GM19240 (cell line): ENCODE measurements around the gene ZNF487.
"Not testable (repeated sequence)": the region's sequence is repeated elsewhere in the genome, so short reads cannot be mapped to it uniquely, and the experiment has no call there.

Experiments
- DNase-seq: peaks from one replicate; pipeline ENCODE4 v3.0.0; 2011; ENCODE audit warnings: low spot score; ENCODE audit not compliant: insufficient read length

Gene ZNF487

DNA sequence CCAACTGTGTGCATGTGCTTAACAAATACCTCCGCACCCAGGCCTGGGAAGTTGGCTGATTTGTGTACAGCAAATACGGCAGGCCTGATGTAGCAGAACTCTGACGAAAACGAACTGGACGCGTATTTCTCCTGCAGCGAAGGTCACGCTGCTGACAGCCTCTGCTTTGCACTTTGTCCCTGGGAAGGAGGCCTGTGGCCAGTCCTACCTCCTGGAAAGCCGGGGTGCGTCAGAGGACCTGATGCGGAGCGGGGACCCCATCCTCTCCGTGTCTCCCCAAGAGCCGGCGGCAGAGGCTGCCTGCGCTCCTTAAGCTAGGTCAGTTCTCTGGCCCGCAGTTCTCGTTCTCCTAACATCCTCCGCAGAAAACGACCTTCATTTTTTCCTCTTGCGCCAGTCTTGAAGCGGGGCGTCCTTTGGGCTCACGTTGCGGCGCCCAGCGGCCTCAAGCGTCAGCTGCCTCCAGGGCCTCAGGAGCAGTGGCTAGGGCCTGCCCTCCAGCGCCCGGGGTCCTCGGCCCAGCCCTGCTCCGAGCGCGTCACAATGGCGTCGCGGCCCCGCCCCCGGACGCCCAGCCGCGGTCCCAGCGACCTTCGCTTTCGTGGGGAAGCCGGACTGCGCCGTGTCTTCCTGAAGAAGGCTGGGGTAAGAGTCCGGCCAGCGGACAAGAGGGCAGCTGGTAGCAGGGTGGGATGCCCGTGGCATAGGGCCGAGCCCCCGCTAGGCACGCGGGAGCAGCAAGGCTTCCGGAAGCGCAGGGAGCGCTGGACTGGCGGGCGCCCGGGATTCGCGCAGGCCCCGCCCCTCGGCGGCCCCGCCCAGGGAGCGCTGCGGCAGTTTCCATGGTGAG is at the start of gene ZNF487:
TSS of gene ZNF487 (plus strand) at position 821 of the 850 bp plus-strand sequence. CDS start 38,703 bp downstream, outside the sequence.
- peak; percentile 91 for DNase-seq

DNA sequence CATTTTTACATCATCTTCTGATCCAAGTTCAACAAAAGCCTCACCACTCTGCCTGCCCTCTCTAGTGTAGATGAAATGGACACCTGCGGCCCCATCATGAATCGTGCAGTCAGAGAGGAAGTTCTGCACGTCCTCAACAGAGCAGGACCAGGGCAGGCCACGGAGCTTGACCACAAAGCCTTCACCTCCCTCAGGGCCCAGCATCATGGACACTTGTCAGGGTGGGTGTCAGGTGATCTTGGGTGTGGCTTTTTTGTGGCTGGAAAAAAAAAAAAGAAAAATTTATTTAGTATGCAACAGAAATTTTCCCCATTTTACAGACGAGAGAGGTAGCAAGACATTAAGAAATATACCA is 49.3 kb upstream of the ZNF487 start:
- no peak for DNase-seq

DNA sequence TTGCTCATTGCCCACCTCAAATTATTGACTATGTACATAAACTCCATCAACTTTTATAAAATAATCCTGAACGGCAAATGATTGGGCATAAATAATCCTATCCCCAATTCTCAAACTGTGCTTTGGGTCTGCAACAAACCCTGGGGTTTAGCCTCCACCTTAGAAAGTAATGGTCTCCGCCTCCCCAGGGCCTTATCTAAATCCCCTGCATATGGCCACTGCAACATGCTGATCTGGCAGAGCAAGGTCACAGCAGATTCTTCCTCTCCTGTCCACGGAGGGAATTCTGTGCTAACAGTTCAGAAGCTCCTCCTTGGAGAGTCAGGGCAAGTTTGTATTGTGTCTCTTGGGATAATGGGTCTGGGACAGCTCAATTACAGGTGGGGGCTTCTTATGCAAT is 47.0 kb upstream of the ZNF487 start:
- no peak for DNase-seq

DNA sequence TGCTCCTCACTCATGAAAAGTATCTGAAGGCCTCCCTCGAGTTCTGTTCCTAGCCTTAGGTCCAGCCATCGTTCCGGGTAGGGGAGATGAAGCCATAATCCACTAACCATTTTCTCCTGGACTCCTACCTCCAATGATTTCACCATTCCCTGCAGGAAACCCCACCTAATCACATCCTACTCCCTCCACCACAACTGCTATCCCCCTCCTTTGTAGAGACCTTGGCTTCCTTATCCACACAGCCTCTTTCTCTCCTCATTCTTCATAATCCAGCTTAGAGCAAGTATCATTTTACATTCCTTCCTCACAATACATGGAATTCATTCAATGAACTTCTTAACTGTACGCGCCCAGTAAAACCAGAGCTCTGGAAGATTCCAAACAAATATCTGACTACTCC is 46.6 kb upstream of the ZNF487 start:
- DNase-seq: no peak

DNA sequence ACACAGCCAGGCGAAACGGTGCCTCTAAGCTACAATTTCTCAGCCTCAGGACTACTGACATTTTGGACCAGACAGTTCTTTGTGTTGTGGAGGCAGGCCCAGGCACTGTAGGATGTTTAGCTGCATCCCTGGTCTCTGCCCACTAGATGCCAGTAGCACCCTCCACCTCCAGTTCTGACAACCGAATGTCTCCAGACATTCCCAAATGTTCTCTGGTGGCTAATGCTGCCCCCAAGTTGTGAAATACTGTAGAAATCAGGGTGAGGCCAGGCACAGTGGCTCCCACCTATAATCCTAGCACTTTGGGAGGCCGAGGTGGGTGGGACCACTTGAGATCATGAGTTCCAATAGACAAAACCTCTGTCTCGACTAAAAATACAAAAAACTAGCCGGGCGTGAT is 46.2 kb upstream of the ZNF487 start:
- DNase-seq: no peak

DNA sequence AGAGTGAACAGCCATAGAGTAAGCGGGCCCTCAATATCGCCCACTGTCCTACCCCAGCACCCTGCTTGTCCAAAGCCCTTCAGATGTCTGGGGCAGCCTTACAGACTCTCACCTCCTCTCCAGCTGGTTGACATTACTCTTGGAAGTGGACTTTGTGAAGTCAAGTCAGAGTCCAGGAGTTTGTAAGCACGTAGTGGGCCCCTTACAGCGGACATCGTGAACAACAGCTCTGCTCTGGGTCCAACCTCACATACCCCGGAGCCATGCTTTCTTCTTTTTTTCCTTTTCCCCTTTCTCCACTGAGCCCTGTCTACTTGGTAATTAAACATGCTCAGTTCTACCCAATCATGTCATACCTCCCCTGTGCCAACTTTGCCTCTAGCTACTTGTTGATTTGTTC is 45.4 kb upstream of the ZNF487 start:
- no peak for DNase-seq

DNA sequence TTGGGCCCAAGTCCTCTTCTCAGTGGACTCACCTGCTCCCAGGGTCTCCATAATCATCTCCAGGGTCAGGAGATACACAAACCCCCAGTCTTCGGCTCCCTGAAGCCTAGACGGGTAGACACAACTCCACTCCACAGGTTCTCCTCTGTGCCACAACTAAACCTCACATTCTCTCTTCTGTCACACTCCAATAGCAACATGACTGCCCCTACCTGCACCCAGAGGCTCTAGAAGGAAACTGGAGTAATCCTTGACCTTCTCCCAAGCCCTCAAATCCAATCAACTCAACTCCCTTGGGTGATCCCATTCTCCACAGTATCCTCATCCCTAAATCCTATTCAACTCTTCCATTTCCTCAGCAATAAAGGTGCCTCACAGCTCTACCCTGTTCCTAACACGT is 44.2 kb upstream of the ZNF487 start:
- no peak for DNase-seq

DNA sequence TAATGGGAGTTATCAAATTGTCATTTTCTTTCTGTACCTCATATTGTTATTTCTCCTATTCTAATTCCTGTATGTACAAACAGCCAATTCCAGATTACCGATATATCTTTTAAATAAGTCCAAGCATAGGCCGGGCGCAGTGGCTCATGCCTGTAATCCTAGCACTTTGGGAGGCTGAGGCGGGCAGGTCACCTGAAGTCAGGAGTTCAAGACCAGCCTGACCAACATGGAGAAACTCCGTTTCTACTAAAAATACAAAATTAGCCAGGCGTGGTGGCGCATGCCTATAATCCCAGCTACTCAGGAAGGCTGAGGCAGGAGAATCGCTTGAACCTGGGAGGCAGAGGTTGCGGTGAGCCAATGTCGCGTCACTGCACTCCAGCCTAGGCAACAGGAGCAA is 43.7 kb upstream of the ZNF487 start:
- not testable (repeated sequence) for DNase-seq

DNA sequence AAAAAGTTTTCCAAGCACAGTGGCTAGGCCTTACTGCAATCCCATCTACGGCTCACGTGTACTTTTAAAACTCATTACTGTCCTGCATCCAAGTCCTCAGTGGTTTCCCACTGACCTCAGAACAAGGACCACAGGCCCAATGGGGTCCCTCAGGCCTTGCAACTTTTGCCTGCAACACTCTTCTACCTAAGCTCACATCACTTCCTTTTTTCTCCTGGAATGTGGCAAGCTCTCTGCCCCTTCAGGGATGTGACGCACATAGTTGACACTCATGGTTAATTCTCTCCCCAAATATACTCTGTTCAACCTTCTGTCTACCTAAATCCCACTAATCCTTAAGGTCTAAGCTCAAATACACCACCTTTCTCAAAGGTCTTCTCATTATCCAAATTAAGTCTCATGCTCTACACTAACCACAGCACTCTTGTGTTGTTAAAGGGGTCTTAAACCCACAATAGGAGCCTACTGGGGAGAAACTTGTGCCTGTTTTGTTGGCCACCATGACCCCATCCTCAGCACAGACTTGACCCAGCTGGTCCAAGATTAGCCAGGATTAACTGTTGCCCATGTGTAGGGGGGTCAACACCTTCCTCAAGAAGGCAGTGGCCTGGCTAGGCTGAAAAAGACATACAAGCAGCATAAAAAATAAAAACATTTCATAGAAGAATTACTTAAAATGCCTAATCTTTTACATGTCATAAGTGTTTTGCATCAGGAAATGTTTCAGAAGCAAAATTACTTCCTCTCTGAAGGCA is 43.1 kb upstream of the ZNF487 start:
- no peak for DNase-seq

DNA sequence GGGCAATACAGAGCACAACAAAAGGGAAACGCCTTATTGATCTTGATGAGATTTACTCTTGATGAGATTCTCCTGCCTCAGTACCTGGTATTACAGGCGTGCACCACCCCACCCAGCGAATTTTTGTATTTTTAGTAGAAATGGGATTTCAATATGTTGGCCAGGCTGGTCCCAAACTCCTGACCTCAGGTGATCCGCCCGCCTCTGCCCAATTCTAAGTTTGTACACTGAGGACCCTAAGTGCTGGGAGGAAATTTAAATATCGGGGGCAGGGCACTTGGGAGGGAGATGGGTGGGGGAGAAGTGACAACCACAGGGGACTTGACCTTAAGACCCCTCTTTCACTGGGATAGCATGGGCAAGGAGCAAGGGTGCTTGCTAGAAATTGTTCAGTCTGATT is 42.0 kb upstream of the ZNF487 start:
- DNase-seq: no peak

DNA sequence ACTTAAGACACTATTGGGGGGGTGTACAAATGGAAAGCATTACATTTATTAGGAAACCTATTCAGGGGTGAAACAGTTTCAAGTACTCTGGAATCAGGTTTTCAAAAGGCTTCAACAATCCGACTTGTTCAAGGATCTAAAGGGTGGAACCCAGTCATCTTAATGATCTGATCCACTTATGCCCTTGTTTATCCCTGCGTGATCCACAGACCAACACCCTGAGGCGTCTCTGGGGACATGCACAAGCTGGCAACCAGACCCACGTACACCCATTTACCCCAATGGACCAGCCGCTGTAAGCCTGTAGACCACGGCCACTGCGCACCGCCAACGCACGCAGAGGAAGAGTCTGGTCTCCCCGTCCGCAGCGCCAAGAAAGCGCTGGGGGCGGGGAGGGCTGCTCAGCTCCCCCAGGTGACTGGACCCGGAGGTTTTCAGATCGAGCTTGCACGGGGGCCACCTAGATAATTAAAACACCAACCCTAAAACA is 41.3 kb upstream of the ZNF487 start:
- no peak for DNase-seq

DNA sequence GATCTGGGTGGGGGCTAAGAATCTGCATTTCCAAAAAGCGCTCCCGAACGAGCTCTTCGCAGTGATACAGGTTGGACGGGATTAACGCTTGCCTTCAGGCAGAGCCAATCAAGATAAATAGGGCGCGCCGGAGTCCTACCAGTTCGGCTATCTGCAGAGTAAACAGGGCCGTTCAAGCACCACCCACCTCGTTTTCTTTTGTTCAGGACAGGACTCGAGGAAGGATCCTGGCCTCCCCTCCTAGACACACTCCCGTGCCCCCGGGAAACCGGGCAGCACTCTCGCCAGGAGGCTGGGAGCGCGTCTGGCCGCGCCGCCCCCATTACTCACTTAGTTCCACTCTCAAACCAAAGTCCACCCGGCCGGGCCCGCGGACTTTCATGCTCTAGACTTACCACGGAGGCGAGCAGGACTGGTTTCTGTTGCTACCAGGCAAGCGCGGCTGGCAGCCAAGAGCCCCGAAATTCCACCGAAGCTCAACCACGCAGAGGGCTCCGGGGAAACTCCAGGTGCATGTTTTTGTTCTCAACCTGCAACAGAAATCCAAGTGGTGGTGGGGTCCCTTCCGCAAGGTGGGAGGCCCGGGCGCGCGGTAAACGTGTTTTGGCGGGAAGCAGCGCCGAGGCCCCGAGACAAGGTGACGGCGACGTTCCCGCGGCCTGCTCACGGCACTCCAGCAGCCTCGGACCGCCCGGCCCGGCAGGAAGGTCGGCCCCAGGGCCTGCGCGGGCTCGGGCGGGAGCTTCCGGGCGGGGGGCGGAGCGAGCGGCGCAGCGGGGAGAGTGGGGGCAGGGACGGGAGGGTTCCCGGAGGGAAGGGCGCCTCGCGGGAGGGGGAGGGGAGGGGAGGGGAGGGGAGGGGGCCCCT is 40.6 kb upstream of the ZNF487 start:
- DNase-seq: peak; percentile 59

DNA sequence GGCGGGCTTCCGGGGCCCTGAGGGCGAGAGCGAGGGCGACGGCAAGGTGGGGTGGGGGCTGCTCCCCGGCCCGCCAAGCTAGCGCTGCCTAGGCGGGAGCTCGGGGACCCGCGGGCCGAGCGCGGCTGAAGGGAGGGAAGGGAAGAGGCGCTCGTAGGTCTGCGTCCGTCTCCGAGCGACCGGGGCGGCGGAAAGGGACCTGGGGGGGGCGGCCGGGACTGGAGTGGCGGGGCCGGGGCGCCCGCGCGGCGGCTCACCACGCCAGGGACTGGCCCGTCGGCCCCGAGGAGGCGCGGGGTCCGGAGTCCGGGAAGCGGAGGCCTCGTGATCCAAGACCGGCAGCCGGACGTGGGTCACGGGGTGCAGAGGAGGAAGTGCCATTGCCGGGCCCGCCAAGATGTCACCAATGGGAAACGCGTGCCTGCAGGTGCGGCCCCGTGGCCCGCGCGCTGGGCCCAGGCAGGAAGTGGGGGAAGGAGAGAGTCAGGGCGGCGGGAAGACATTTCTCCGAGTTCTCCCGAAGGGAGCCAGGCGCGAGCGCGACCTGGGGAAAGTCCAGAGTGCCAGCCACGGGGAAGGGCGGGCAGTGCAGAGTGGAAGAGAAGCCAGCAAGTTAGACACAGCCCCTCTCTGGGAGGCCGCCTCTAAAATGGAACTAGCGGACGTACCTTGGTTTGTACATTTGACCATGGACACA is 39.8 kb upstream of the ZNF487 start:
- DNase-seq: peak; percentile 66

DNA sequence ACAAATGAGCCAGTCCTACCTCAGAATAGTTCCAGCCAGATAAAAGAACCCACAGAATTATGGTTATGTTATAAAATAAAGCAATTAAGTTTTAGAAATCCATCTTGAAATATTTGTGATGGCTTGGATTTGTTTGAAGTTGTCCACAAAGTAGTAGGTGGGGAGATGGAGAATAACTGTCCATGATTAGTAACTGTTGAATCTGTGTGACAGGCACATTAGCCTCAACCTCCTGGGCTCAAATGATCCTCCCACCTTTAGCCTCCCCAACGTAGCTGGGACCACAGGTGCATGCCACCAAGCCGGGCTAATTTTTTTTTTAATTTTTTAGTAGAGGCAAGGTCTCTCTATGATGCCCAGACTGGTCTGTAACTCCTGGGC is 38.0 kb upstream of the ZNF487 start:
- no peak for DNase-seq

DNA sequence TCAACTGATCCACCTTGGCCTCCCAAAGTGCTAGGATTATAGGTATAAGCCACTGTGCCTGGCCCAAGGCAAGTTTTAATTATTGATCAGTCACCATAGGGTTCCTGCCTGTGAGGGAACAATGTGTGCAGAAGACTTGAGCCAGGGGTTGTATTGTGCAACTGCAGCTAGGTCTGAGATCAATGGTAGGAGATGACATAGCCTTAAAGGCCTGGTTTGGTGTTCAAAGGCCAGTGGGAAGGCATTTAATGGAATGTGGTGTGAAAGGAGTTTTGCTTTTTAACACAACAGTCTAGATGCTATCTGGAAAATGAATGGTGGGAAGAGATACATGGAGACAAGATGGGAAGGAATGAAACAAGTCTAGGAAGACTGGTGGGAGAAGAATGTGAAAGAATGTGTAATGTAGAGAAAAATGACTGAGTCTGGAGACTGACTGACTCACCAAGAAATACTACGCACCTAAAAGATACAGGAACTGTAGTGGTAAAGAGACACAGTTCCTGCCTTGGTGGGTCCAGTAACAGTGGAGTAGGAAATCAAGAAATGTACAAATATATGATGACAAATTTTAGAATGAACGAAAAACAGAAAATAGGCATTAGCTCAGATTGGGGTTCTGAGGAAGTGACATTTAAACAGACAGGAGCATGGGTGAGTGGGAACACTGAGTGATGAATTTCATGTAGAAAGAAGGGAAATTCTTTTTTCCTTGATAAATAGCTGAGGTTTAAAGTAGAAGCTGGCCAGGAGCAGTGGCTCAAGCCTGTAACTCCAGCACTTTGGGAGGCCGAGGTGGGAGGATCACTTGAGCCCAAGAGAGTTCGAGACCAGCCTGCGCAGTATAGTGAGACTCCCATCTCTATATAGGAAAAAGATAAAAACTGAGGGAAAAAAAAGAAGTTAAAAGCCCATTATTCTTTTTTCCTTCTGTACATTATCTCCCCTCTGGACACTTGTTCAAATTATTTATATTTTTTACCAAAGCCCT is 37.3 kb upstream of the ZNF487 start:
- no peak for DNase-seq

DNA sequence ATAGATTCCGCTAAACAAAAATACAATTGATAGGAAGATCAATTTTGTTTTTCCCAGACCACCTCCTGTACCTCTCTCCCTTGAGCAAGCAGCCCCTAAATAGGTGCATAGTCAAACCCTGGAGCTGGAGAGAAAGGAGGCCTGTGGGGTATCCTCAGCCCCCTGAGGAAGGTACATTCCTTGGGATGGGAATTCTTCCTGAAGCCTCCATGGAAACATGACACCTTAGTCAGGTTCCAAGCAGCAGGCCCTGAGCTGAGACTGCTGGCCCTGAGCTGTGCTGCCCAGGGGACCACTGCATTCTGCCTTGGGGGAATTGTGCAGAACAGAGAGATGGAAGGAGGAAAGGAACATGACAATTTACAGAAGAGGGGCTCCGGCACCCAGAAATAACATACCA is 35.3 kb upstream of the ZNF487 start:
- no peak for DNase-seq

DNA sequence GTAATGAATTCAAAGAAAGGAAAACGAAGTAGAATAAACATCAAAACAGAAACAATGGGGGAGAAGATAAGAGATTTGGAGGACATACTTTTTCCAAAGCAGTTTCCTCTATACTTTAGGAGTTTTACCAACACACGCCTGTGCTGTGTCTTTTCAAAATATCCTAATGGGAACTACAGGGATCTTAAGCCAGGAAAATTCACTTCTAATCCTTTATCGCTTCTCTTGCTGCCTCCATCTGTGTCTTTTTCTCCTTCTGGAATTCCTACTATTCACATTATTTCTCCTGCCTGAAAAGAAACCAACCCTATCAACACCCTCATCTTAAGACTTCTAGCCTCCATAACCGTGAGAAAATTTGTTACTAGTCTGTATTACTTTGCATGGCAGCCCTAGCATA is 34.7 kb upstream of the ZNF487 start:
- no peak for DNase-seq

DNA sequence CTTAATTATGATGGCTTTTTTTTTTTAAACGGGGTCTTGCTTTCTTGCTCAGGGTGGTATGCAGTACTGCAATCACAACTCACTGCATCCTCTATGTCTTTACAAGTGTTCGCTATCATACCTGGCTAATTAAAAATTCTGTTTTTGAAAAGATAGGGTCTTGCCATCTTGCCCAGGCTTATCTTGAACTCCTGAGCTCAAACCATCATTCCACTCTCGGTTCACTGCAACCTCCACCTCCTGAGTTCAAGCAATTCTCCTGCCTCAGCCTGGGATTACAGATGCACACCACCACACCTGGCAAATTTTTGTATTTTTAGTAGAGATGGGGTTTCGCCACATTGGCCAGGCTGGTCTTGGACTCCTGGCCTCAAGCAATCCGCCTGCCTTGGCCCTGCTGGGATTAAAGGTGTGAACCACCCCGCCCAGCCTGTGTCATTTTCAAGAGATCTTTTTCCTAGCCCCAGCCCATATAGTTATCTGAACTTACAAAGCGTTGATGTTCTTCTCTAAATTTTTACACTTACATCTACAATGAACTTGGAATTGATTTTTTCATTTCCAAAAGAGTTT is 33.9 kb upstream of the ZNF487 start:
- no peak for DNase-seq

DNA sequence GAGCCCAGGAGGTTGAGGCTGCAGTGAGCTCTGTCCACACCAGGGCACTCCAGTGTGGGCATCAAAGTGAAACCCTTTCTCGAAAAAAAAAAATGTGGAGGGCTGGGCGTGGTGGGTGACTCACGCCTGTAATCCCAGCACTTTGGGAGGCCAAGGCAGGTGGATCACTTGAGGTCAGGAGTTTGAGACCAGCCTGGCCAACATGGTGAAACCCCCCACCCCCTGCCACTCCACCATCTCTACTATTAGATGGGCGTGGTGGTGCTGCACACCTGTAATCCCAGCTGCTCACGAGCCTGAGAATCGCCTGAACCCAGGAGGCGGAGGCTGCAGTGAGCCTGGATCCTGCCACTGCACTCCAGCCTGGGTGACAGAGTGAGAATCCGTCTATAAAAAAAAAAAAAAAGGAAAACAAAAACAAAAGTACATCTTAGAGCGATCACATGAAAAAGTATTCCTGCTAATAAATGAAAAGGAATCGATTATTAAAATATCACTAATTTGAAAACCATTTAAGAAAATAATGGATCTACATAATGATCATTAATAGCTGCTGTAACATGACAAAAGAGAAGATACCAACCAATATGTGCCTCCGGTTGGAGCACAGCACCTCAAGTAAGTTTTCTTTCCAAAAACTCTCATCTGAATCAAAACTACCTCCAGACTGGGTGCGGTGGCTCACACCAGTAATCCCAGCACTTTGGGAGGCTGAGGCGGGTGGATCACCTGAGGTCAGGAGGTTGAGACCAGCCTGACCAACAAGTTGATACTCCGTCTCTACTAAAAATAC is 32.8 kb upstream of the ZNF487 start:
- DNase-seq: no peak
